Glutamatergic neuron (in vitro differentiated cells): ENCODE results near the gene SOD2. TPM values are rescaled to one million over a fixed set of nuclear protein-coding genes. Genes with fewer than 3 reads are reported as not detected.
"Not testable (repeated sequence)": the region's sequence is repeated elsewhere in the genome, so short reads cannot be mapped to it uniquely, and the experiment has no call there.

Source experiments
- DNase-seq: peaks from one replicate; pipeline ENCODE4 v3.0.0; 2022
- H3K27ac Mint-ChIP-seq: one replicate; pipeline ENCODE4 v1.8.0; 2020; ENCODE audit warnings: mild to moderate bottlenecking, mixed read lengths, inconsistent platforms; ENCODE audit not compliant: unreplicated experiment
- H3K27me3 Mint-ChIP-seq: one replicate; pipeline ENCODE4 v1.8.0; 2020; ENCODE audit warnings: mild to moderate bottlenecking, moderate library complexity, mixed read lengths, inconsistent platforms; ENCODE audit not compliant: unreplicated experiment
- H3K36me3 Mint-ChIP-seq: one replicate; pipeline ENCODE4 v1.8.0; 2020; ENCODE audit warnings: mild to moderate bottlenecking, mixed read lengths, inconsistent platforms; ENCODE audit not compliant: unreplicated experiment
- H3K4me1 Mint-ChIP-seq: one replicate; pipeline ENCODE4 v1.8.0; 2020; ENCODE audit warnings: mild to moderate bottlenecking, low read depth, mixed read lengths, inconsistent platforms; ENCODE audit not compliant: unreplicated experiment
- H3K4me3 Mint-ChIP-seq: one replicate; pipeline ENCODE4 v1.8.0; 2020; ENCODE audit warnings: mild to moderate bottlenecking, mixed read lengths, inconsistent platforms; ENCODE audit not compliant: unreplicated experiment
- H3K9me3 Mint-ChIP-seq: one replicate; pipeline ENCODE4 v1.8.0; 2020; ENCODE audit warnings: mild to moderate bottlenecking, moderate library complexity, mixed read lengths, inconsistent platforms; ENCODE audit not compliant: unreplicated experiment
- total RNA-seq: library from RNA; stranded (reverse); fragmentation: NEBNext Ultra II Directional; extraction: Animal tissue kit (Norgen Biotek cat#: 25700); gene quantifications from one replicate; pipeline ENCODE4 v1.2.1, GENCODE V29; 2021; ENCODE audit not compliant: unreplicated experiment
- TF ChIP-seq, protein P1 (sequence below): fragments of 200-600 bp; sonication (generic); IDR thresholded peaks from one replicate; pipeline ENCODE4 v1.5.0; 2021; ENCODE audit not compliant: partially characterized antibody, unreplicated experiment

SOD2 gene
- total RNA-seq, 1 donor from 2014 or later = 56.5 TPM

DNA sequence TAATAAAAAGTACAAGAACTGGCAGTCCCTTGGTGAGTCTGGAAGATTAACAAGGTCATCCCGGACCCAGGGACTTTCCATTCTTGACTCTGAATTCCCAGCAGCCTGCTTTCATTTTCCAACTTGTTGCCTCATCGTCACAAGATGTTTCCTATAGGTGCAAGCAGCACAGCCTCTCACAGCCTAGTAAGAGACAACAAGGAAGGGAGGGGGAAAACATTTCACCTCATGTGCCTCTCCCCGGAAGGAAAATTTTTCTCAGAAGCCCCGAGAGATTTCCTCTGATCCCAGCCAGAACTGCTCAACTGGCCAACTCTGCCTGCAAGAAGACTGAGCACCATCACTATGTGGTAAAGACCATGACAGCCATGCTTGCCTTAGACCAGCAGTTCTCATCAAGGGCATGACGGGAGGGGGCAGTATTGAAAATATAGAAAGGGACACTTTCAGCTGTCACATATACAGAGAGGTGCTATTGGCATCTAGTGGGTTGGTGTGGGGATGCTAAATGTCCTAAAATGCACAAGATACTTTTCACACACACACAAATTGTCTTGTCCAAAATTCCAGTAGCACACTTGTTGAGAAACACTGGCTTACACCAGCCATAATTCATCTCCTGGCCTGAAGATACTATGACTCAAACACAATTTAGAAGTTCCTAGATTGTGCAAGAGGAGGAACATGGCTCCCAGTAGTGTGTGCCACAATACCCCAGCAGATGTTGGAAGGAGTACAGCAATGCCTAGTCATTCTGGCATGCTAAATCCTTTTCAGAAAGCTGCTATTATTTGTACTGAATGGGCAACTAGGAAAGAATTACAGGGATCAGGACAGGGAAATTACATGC is 23.4 kb upstream of the SOD2 start:
- TF ChIP-seq, protein P1, sequence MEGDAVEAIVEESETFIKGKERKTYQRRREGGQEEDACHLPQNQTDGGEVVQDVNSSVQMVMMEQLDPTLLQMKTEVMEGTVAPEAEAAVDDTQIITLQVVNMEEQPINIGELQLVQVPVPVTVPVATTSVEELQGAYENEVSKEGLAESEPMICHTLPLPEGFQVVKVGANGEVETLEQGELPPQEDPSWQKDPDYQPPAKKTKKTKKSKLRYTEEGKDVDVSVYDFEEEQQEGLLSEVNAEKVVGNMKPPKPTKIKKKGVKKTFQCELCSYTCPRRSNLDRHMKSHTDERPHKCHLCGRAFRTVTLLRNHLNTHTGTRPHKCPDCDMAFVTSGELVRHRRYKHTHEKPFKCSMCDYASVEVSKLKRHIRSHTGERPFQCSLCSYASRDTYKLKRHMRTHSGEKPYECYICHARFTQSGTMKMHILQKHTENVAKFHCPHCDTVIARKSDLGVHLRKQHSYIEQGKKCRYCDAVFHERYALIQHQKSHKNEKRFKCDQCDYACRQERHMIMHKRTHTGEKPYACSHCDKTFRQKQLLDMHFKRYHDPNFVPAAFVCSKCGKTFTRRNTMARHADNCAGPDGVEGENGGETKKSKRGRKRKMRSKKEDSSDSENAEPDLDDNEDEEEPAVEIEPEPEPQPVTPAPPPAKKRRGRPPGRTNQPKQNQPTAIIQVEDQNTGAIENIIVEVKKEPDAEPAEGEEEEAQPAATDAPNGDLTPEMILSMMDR = no peak
- H3K9me3 Mint-ChIP-seq = no peaks in the 10 kb centered on the region
- no peak for DNase-seq
- no peak overlapping the region for H3K4me3 Mint-ChIP-seq
- H3K27me3 Mint-ChIP-seq = peaks cover 2% of the 10 kb centered on the region
- no peak overlapping the region for H3K27ac Mint-ChIP-seq
- no peaks in the 10 kb centered on the region for H3K4me1 Mint-ChIP-seq
- H3K36me3 Mint-ChIP-seq = no peaks in the 10 kb centered on the region

DNA sequence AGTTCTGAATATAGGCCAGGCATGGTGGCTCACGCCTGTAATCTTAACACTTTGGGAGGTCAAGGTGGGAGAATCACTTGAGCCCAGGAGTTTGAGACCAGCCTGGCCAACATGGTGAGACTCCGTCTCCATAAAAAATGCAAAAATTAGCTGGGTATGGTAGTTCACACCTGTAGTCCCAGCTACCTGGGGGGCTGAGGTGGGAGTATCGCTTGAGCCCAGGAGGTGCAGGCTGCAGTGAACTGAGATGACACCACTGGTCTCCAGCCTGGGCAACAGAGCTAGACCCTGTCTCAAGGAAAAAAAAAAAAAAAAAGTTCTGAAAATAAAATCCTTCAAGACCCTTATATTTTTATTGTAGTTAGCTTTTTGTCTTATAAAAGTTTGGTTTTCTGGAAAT is 22.6 kb upstream of the SOD2 start:
- Mint-ChIP-seq H3K27me3 (peaks cover 2% of the 10 kb centered on the region), H3K27ac (no peak overlapping the region), H3K36me3 (no peaks in the 10 kb centered on the region), H3K9me3 (no peaks in the 10 kb centered on the region), H3K4me1 (no peaks in the 10 kb centered on the region), H3K4me3 (no peak overlapping the region)
- no peak for DNase-seq
- TF ChIP-seq, protein P1 = no peak

DNA sequence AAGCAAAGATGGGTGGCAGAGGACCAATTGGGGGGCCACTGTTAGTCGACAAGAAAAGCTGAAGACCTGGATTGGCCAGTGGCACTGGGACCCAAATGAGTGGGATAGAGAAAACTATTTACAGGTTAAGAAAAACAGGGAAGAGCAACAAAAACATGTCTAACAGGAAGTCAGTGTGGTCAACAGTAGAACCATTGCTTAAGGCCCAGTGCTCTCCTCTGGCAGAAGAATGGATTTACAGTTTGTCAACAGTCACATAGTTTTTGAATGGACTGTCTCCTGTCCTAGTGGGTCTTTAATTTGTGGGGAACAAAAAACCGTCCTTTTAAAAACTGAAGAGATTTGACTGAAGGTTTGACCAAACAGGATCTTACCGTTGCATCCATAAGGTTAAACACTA is 22.1 kb upstream of the SOD2 start:
- H3K9me3 Mint-ChIP-seq = no peaks in the 10 kb centered on the region
- no peak overlapping the region for H3K4me3 Mint-ChIP-seq
- TF ChIP-seq, protein P1 = no peak
- no peaks in the 10 kb centered on the region for H3K4me1 Mint-ChIP-seq
- H3K27me3 Mint-ChIP-seq = peaks cover 2% of the 10 kb centered on the region
- H3K36me3 Mint-ChIP-seq = no peaks in the 10 kb centered on the region
- H3K27ac Mint-ChIP-seq = no peak overlapping the region
- no peak for DNase-seq

DNA sequence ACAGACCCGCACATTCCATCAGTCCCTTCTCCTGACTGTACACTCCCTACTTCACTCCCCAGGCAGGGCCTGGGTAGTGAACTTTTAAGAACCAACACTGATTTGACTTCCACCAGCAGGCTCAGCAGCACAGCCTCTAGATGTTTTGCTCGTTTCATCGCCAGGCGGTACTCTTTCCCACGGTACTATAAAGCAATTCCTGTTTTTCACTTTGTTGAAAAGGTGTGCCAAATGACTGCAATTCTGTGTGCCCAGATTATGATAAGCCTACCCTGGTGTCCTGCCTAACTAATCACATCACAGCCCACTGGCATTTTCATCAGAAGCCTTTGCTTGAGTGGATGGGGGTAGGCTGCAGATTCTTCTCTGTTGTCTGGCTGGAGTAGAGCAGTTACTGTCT is 21.4 kb upstream of the SOD2 start:
- no peak overlapping the region for H3K4me3 Mint-ChIP-seq
- H3K4me1 Mint-ChIP-seq = no peaks in the 10 kb centered on the region
- H3K27me3 Mint-ChIP-seq = peaks cover 2% of the 10 kb centered on the region
- no peak overlapping the region for H3K27ac Mint-ChIP-seq
- no peaks in the 10 kb centered on the region for H3K9me3 Mint-ChIP-seq
- DNase-seq = no peak
- H3K36me3 Mint-ChIP-seq = no peaks in the 10 kb centered on the region
- TF ChIP-seq, protein P1 = no peak

DNA sequence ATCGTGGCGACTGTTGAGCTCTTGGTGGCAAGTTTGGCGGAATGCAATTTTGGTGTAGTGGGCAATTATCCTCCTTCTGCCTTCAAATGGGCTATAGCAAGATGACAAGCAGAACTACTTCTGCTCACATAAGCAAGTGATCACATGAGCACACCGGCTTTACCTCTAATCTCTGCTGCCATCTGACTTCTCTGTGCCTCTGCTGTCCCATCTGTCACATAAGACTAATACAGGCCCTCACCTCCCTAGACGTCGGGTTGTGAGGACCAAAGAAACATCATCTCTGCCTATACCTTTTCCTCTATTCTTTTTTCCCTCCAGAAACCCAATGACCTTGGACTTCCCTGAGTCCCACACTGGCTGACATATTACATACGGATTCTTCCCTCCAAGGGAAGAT is 20.9 kb upstream of the SOD2 start:
- Mint-ChIP-seq H3K9me3 (no peaks in the 10 kb centered on the region), H3K4me3 (no peak overlapping the region), H3K27ac (no peak overlapping the region), H3K4me1 (no peaks in the 10 kb centered on the region), H3K36me3 (no peaks in the 10 kb centered on the region), H3K27me3 (peaks cover 2% of the 10 kb centered on the region)
- no peak for DNase-seq
- TF ChIP-seq, protein P1 = no peak

DNA sequence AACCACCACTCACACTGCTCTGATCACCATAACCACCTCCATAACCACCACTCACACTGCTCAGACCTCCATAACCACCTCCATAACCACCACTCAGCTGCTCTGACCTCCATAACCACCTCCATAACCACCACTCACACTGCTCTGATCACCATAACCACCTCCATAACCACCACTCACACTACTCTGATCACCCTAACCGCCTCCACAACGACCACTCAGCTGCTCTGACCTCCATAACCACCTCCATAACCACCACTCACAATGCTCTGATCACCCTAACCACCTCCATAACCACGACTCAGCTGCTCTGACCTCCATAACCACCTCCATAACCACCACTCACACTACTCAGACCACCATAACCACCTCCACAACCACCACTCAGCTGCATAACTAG is 19.3 kb upstream of the SOD2 start:
- H3K4me1 Mint-ChIP-seq, H3K27me3 Mint-ChIP-seq, H3K27ac Mint-ChIP-seq, H3K9me3 Mint-ChIP-seq, H3K36me3 Mint-ChIP-seq, DNase-seq, H3K4me3 Mint-ChIP-seq: not testable (repeated sequence)

DNA sequence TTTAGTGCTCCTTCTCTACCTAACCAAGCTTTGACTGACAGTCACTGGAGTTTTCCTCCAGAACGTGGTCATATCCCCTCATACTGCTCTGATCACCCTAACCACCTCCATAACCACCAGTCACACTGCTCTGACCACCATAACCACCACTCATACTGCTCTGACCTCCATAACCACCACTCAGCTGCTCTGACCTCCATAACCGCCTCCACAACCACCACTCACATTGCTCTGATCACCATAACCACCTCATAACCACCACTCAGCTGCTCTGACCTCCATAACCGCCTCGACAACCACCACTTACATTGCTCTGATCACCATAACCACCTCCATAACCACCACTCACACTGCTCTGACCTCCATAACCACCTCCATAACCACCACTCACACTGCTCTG is 17.6 kb upstream of the SOD2 start:
- not testable (repeated sequence) for H3K27me3 Mint-ChIP-seq, H3K4me3 Mint-ChIP-seq, H3K4me1 Mint-ChIP-seq, DNase-seq, H3K27ac Mint-ChIP-seq, H3K36me3 Mint-ChIP-seq, H3K9me3 Mint-ChIP-seq
